Nephron (organoid): ENCODE data around the gene SMG6.

Experiments used
- H3K27ac Mint-ChIP-seq, 3 experiments: 2 replicates each; pipeline ENCODE4 v1.8.0; 2020; ENCODE audit warnings: mixed read lengths in 3 of 3, mild to moderate bottlenecking in 2 of 3, moderate library complexity in 1 of 3
- H3K27me3 Mint-ChIP-seq: 2 replicates; pipeline ENCODE4 v1.8.0; 2021; ENCODE audit warnings: low read depth, mild to moderate bottlenecking, moderate library complexity, mixed read lengths
- H3K36me3 Mint-ChIP-seq: 2 replicates; pipeline ENCODE4 v1.8.0; 2020; ENCODE audit warnings: low read depth, mixed read lengths
- H3K4me1 Mint-ChIP-seq: 2 replicates; pipeline ENCODE4 v1.8.0; 2020; ENCODE audit warnings: mixed read lengths
- H3K4me3 Mint-ChIP-seq, 3 experiments: 2 replicates each; pipeline ENCODE4 v1.8.0; 2020; ENCODE audit warnings: mild to moderate bottlenecking in 3 of 3, mixed read lengths in 3 of 3, moderate library complexity in 2 of 3
- H3K9me3 Mint-ChIP-seq: 2 replicates; pipeline ENCODE4 v1.8.0; 2020; ENCODE audit warnings: mixed read lengths
- CTCF ChIP-seq, 3 experiments: fragments of 200-600 bp; sonication (generic); IDR thresholded peaks; one replicate each; pipeline ENCODE4 v1.5.0; 2021; ENCODE audit warnings: antibody characterized with exemption in 3 of 3; ENCODE audit not compliant: unreplicated experiment in 3 of 3

SMG6 gene

GRCh38 chr17:2113279-2113622 is 190.3 kb downstream of the SMG6 start:
- H3K27me3 Mint-ChIP-seq: no peaks in the 10 kb centered on the region
- H3K4me1 Mint-ChIP-seq: peaks cover 18% of the 10 kb centered on the region
- H3K36me3 Mint-ChIP-seq: peaks cover 11% of the 10 kb centered on the region
- no peak for TF ChIP-seq CTCF (IDR thresholded peaks at IDR 0.05; ENCODE audit: unreplicated experiment in 3 of 3)
- peak overlapping the region in 2 of 3 experiments; percentile 71 to 72 for H3K27ac Mint-ChIP-seq
- H3K4me3 Mint-ChIP-seq: no peak overlapping the region
- no peaks in the 10 kb centered on the region for H3K9me3 Mint-ChIP-seq

- Mint-ChIP-seq H3K36me3 (peaks cover 6% of the 10 kb centered on the region), H3K27me3 (no peaks in the 10 kb centered on the region), H3K27ac (peak overlapping the region; percentile 61 to 85 (median 78)), H3K4me3 (no peak overlapping the region), H3K9me3 (no peaks in the 10 kb centered on the region), H3K4me1 (peaks cover 29% of the 10 kb centered on the region)
- no peak for TF ChIP-seq CTCF (IDR thresholded peaks at IDR 0.05; ENCODE audit: unreplicated experiment in 3 of 3)
These were observed 191.9 kb downstream of the SMG6 start for GRCh38 chr17:2111691-2112090.

- peaks cover 2% of the 10 kb centered on the region for H3K36me3 Mint-ChIP-seq
These were observed 193.1 kb downstream of the SMG6 start for GRCh38 chr17:2110436-2110835.

DNA sequence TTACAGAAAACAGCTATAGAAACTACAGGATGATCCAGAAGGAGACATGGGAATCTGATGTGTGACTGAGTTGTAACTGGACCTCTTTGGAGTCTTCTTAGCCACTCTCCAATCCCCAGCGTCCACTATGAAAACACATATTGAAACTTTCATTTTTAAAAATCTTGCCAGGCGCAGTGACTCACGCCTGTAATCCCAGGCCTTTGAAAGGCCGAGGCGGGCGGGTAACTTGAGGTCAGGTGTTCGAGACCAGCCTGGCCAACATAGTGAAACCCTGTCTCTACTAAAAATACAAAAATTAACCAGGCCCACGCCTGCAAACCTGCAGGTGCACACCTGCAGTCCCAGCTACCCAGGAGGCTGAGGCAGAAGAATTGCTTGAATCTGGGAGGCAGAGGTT is 195.4 kb downstream of the SMG6 start:
- H3K36me3 Mint-ChIP-seq: peaks cover 6% of the 10 kb centered on the region
- H3K27me3 Mint-ChIP-seq: no peaks in the 10 kb centered on the region
- no peak overlapping the region for H3K4me3 Mint-ChIP-seq
- H3K4me1 Mint-ChIP-seq: peaks cover 52% of the 10 kb centered on the region
- no peak for TF ChIP-seq CTCF (IDR thresholded peaks at IDR 0.05; ENCODE audit: unreplicated experiment in 3 of 3)
- no peak overlapping the region for H3K27ac Mint-ChIP-seq
- no peaks in the 10 kb centered on the region for H3K9me3 Mint-ChIP-seq

More at GRCh38 chr17:2110436-2110835, 193.1 kb downstream of the SMG6 start:
- Mint-ChIP-seq H3K27ac (peak overlapping the region; percentile 2 to 78 (median 61)), H3K4me3 (no peak overlapping the region), H3K4me1 (peaks cover 41% of the 10 kb centered on the region), H3K27me3 (no peaks in the 10 kb centered on the region), H3K9me3 (no peaks in the 10 kb centered on the region)
- no peak for TF ChIP-seq CTCF (IDR thresholded peaks at IDR 0.05; ENCODE audit: unreplicated experiment in 3 of 3)

- Mint-ChIP-seq H3K27me3 (no peaks in the 10 kb centered on the region), H3K4me1 (peaks cover 59% of the 10 kb centered on the region), H3K4me3 (no peak overlapping the region), H3K27ac (peak overlapping the region in 2 of 3 experiments; percentile 65 to 68), H3K36me3 (peaks cover 10% of the 10 kb centered on the region), H3K9me3 (no peaks in the 10 kb centered on the region)
- TF ChIP-seq CTCF (IDR thresholded peaks at IDR 0.05; ENCODE audit: unreplicated experiment in 3 of 3): no peak
These were observed 196.1 kb downstream of the SMG6 start for GRCh38 chr17:2107506-2107905.

DNA sequence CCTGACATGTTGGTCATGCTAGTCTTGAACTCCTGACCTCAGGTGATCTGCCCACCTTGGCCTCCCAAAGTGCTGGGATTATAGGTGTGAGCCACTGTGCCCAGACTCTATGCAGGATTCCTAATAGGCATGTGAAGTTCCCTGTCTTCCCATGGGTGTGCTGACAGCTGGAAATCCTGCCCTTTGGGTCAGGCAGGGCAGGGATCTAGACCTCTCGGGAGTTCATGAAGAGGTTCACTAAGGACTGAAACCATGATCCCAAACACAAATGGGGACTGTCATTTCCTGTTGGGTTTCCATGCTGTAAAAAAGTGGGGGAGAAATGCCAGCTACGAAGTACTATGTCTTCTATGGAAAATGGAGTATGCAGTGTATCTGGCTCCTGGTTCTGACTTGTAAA is 196.5 kb downstream of the SMG6 start:
- Mint-ChIP-seq H3K36me3 (peaks cover 11% of the 10 kb centered on the region), H3K27ac (peak overlapping the region in 2 of 3 experiments; percentile 65 to 68), H3K27me3 (no peaks in the 10 kb centered on the region), H3K9me3 (no peaks in the 10 kb centered on the region), H3K4me3 (no peak overlapping the region), H3K4me1 (peaks cover 59% of the 10 kb centered on the region)
- no peak for TF ChIP-seq CTCF (IDR thresholded peaks at IDR 0.05; ENCODE audit: unreplicated experiment in 3 of 3)
